Upper lobe of left lung (tissue), 4 donors: ENCODE measurements around the gene LIPA.

Source experiments
- POLR2AphosphoS5 ChIP-seq, 2 donors: sonication (generic); formaldehyde crosslinking; IDR thresholded peaks; one replicate each; pipeline ENCODE4 v1.5.1; 2017; ENCODE audit warnings: antibody characterized with exemption in 2 of 2
- TF ChIP-seq, protein P1 (sequence below), 6 experiments: fragments of 450-650 bp in 4 of 6; fragments of 200-600 bp in 2 of 6; sonication (generic) in 2 of 6; IDR thresholded peaks; one replicate each; pipeline ENCODE4 v1.5.1; 2016 to 2019; ENCODE audit warnings: antibody characterized with exemption in 6 of 6

DNA sequence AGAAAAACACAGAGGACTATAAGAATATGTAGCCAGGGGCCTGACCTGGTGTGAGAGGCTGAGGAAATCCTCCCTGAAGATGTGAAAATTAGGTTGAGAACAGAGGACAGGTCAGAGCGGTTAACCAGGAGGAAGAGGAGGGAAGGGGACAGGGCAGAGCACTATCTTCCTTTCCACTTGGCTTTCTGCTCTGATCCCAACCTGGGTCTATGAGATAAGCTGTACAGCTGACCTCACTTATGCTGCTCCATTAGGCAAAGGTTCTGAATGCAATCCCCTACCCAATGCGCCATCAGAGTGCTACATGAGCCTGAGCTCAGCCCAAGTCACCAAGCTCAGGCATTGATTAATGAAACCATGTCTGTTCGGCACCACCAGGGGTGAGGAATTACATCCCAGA is 10.5 kb downstream of the LIPA start:
- TF ChIP-seq POLR2AphosphoS5 (IDR thresholded peaks at IDR 0.05) = no peak
- TF ChIP-seq, protein P1, sequence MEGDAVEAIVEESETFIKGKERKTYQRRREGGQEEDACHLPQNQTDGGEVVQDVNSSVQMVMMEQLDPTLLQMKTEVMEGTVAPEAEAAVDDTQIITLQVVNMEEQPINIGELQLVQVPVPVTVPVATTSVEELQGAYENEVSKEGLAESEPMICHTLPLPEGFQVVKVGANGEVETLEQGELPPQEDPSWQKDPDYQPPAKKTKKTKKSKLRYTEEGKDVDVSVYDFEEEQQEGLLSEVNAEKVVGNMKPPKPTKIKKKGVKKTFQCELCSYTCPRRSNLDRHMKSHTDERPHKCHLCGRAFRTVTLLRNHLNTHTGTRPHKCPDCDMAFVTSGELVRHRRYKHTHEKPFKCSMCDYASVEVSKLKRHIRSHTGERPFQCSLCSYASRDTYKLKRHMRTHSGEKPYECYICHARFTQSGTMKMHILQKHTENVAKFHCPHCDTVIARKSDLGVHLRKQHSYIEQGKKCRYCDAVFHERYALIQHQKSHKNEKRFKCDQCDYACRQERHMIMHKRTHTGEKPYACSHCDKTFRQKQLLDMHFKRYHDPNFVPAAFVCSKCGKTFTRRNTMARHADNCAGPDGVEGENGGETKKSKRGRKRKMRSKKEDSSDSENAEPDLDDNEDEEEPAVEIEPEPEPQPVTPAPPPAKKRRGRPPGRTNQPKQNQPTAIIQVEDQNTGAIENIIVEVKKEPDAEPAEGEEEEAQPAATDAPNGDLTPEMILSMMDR (IDR thresholded peaks at IDR 0.05) = no peak
